Measurements from ENCODE around the gene RAB28.

GRCh38 chr4:13367691-13368090, 116.4 kb downstream of the RAB28 start:
- TF ChIP-seq POLR2A (IDR thresholded peaks at IDR 0.05) = no peak
- no peak for TF ChIP-seq CTCF (IDR thresholded peaks at IDR 0.05)
